Esophagus (tissue), 2 donors: ENCODE measurements around the gene TAF4. TPM values are rescaled to one million over a fixed set of nuclear protein-coding genes. Genes with fewer than 3 reads are reported as not detected.

Source experiments
- H3K27ac ChIP-seq, 2 donors: one replicate each; pipeline ENCODE4 v1.5.1; 2013; ENCODE audit warnings: low read depth in 2 of 2, mild to moderate bottlenecking in 2 of 2, inconsistent platforms in 1 of 2, low read length in 1 of 2, moderate library complexity in 1 of 2
- H3K27me3 ChIP-seq, 2 donors: one replicate each; pipeline ENCODE4 v1.6.1; 2013; ENCODE audit warnings: low read length in 2 of 2, control low read depth in 1 of 2, mild to moderate bottlenecking in 1 of 2; ENCODE audit not compliant: insufficient read depth in 2 of 2, control insufficient read depth in 1 of 2
- H3K36me3 ChIP-seq, 2 donors: one replicate each; pipeline ENCODE4 v1.6.1; 2013; ENCODE audit warnings: low read length in 1 of 2; ENCODE audit not compliant: control insufficient read depth in 2 of 2, insufficient read depth in 2 of 2
- H3K4me1 ChIP-seq, 2 donors: one replicate each; pipeline ENCODE4 v1.6.1; 2013; ENCODE audit warnings: low read length in 1 of 2; ENCODE audit not compliant: control insufficient read depth in 2 of 2, insufficient read depth in 2 of 2
- H3K4me3 ChIP-seq, 2 donors: one replicate each; pipeline ENCODE4 v1.5.1; 2013; ENCODE audit warnings: low read length in 2 of 2, mild to moderate bottlenecking in 2 of 2, low read depth in 1 of 2, moderate library complexity in 1 of 2
- H3K9me3 ChIP-seq, 2 donors: one replicate each; pipeline ENCODE4 v1.6.1; 2013; ENCODE audit warnings: mild to moderate bottlenecking in 2 of 2, low read depth in 1 of 2, low read length in 1 of 2, moderate library complexity in 1 of 2; ENCODE audit not compliant: control insufficient read depth in 2 of 2, insufficient read depth in 1 of 2
- WGBS, 2 donors: extraction: QIAGEN DNeasy Blood & Tissue Kit; methylation state at CpG; one replicate each; pipeline ENCODE4 v1.1.7; 2013; 5-methylcytosine and 5-hydroxymethylcytosine counted together
- polyA plus RNA-seq, 2 donors: library from polyadenylated mRNA; stranded (reverse); fragments of 200-250 nt; gene quantifications; one replicate each; pipeline ENCODE4 v1.2.3, GENCODE V29; 2013
- donor health status: healthy with polysubstance abuse.
- donor health status: Bipolar disorder and iron deficiency.

TAF4 gene
- polyA plus RNA-seq, 2 donors: 4.2 to 5.8 TPM

- no peak overlapping the region for H3K27ac ChIP-seq
- no peaks in the 10 kb centered on the region for H3K27me3 ChIP-seq
- no peaks in the 10 kb centered on the region for H3K36me3 ChIP-seq
- no peak overlapping the region for H3K4me3 ChIP-seq
- no peaks in the 10 kb centered on the region for H3K9me3 ChIP-seq
- no peaks in the 10 kb centered on the region for H3K4me1 ChIP-seq
- 76 to 83% methylated on average over 13 of the region's 13 CpGs for WGBS, 2 donors
Measured at GRCh38 chr20:61939691-61940360, 125.9 kb downstream of the TAF4 start.

DNA sequence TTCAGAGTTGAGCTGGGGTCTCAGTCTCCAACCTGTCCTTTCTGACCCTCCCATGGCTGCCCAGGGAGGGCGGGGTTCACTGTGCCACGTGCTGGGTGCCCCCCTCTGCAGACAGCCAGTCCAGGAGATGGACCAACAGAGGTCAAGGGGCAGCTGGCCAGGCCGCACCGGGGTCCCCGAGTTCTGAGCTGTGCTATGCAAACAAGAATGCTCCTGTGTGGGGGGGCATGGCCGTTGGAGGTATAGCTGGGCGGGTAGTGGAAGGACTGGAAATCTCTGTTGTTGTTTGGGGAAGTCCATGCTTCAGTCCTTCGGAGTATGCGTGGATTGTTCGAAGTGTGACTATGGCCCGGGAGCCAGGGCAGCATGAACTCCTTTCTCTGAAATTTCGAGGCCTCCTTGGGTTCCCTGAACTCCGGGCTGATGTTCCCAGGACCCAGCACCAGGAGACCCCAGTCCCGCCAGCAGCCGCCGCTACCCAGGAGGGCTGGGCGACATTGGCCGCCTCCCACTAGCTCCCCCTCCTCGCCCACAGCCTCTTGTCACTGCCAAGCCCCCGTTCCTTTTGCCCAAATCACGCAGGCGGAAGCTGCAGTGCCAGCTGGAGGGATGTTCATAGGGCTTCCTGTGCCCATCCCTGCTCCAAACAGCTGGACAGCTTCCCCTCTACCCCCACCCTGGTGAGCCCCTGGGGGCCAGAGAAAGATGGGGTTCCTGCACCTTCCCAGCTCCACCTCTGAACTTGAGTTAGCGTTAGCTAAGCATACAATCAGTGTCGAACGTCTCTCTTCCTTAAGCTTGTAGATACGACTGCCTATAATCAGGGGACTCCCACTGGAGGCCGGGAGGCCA, 126.6 kb downstream of the TAF4 start:
- Histone ChIP-seq H3K9me3 (no peaks in the 10 kb centered on the region), H3K27ac (no peak overlapping the region), H3K27me3 (no peaks in the 10 kb centered on the region), H3K4me1 (no peaks in the 10 kb centered on the region), H3K36me3 (no peaks in the 10 kb centered on the region), H3K4me3 (no peak overlapping the region)
- WGBS, 2 donors: 72 to 75% methylated on average over 27 of the region's 27 CpGs

DNA sequence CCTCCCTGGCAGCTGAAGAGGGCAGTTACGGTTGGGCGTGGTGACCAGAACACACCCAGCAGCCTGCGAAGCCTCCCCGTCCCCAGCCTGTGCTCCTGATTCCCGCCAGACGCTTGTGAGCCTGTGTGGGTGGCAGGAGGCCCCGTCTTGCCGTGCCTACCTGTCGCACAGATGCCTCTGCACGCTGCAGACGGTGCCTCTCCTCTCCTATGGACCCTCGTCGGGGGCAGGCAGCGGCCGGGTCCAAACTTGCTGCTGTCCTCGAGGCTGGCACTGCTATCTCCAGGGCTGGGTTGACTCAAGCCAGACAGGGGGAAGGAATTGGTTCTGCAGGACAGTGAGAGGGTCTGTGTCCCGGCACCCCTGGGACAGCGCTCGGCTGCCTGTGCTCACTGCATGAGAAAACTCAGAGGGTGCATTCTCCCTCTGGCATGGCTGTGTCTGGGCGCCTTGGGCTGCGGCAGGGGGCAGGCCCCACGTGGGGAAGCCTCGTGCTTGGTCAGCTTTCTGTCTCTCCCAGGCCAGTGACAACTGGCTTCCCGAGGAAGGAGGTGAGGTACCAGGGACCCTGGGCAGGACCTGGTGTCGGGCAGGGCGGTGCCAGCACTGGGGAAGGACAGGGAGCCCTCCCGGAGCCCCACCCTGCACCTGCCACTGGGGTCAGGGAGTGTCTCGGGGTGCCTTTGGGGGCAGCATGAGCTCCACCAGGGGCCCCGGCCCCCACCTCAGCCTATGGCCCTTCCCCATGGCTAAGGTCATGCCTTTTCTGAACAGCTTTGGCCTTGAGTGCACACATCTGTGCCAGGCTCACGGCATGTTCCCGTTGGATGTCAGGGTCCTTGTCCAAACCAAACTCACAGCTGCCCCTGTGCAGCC, 127.5 kb downstream of the TAF4 start:
- Histone ChIP-seq H3K27me3 (no peaks in the 10 kb centered on the region), H3K4me1 (no peaks in the 10 kb centered on the region), H3K4me3 (no peak overlapping the region), H3K9me3 (no peaks in the 10 kb centered on the region), H3K36me3 (no peaks in the 10 kb centered on the region), H3K27ac (no peak overlapping the region)
- WGBS, 2 donors: 70 to 75% methylated on average over 31 of the region's 31 CpGs

DNA sequence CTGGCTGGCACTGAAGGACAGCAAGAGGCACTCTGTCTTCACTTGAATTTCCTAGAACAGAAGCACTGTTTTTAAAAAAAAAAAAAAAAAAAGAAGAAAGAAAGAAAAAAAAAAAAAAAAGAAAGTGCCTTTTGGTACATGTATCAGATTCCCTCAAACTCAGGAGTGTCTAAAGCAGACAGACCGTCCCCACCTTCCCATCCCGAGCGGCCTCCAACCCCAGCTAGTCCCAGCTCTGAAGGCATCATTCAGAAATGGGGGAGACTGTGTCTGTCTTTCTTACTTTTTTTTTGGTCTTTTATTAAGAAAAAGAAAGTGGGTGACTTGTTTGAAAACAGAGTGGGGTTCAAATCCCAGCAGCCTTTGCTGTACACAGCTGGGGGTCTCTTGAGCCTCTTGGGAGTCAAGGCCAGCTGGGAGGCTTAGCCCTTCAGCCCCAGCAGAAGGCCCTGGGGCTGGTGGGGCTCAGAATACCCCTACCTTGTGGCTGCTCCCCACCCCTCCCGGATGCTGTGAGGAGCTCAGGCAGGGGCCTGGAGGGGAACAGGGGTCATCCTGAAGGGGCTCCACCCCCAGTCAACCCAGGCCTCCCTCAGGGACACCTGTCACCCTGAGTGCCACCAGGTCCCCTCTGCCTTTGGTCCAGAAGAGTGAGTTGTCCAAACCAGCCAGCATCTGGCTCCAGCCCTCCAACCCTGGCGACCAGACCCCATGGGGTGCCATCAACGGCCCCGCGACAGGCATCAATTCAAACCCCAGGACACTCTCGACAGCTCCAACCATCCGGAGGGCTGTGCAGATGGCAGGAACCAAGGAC, 128.3 kb downstream of the TAF4 start:
- Histone ChIP-seq H3K4me1 (no peaks in the 10 kb centered on the region), H3K4me3 (no peak overlapping the region), H3K9me3 (no peaks in the 10 kb centered on the region), H3K27ac (no peak overlapping the region), H3K36me3 (no peaks in the 10 kb centered on the region), H3K27me3 (no peaks in the 10 kb centered on the region)
- 71 to 76% methylated on average over 10 of the region's 10 CpGs for WGBS, 2 donors

DNA sequence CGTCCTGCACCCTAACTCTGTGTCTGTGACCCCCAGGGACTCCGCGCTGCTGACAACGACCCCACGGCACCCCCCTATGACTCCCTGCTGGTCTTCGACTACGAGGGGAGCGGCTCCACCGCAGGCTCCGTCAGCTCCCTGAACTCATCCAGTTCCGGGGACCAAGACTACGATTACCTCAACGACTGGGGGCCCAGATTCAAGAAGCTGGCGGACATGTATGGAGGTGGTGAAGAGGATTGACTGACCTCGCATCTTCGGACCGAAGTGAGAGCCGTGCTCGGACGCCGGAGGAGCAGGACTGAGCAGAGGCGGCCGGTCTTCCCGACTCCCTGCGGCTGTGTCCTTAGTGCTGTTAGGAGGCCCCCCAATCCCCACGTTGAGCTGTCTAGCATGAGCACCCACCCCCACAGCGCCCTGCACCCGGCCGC, 129.0 kb downstream of the TAF4 start:
- WGBS, 2 donors: 86 to 87% methylated on average over 29 of the region's 29 CpGs
- H3K27me3 ChIP-seq: no peaks in the 10 kb centered on the region
- no peaks in the 10 kb centered on the region for H3K4me1 ChIP-seq

DNA sequence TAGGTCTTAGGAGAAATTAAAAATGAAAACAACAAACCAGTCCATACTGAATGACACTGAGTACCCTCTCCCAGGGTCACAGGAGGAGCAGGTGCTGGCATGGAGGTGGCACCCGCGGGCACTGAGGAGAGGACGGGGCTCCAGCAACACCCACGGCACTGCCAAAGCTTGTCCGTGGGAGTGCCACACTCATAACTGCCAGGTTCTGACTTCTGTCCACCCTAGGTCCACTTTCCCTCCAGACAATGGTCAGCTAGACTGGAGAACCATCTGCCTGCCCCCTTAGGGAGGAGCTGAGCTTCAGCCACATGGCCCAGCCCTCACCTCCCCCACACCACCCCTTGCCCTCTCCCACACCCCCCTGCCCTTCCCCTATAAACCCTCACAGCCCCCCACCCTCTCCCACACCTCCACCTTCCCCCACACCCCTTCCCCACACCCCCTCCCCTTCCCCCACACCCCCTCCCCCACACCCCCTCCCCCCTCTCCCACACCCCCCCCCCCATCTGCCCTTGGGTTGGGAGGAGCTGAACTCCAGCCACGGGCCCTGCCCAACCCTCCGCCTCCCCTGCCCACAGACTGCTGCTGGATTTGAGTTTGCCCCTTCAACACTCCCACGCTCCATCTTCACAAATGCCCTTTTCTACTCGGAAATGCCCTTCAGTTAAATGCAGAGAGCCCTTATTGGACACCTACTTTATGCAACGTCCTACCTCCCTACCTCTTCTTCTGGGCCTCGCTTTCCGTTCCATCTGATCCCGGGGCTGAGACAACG, 129.6 kb downstream of the TAF4 start:
- H3K27ac ChIP-seq: no peak overlapping the region
- no peaks in the 10 kb centered on the region for H3K27me3 ChIP-seq
- 82 to 85% methylated on average over 12 to 14 of the region's 14 CpGs for WGBS, 2 donors
- H3K9me3 ChIP-seq: no peaks in the 10 kb centered on the region
- H3K4me3 ChIP-seq: no peak overlapping the region
- no peaks in the 10 kb centered on the region for H3K4me1 ChIP-seq
- H3K36me3 ChIP-seq: no peaks in the 10 kb centered on the region

More for the DNA sequence above, 129.0 kb downstream of the TAF4 start:
- no peak overlapping the region for H3K4me3 ChIP-seq
- no peak overlapping the region for H3K27ac ChIP-seq
- no peaks in the 10 kb centered on the region for H3K36me3 ChIP-seq
- no peaks in the 10 kb centered on the region for H3K9me3 ChIP-seq

DNA sequence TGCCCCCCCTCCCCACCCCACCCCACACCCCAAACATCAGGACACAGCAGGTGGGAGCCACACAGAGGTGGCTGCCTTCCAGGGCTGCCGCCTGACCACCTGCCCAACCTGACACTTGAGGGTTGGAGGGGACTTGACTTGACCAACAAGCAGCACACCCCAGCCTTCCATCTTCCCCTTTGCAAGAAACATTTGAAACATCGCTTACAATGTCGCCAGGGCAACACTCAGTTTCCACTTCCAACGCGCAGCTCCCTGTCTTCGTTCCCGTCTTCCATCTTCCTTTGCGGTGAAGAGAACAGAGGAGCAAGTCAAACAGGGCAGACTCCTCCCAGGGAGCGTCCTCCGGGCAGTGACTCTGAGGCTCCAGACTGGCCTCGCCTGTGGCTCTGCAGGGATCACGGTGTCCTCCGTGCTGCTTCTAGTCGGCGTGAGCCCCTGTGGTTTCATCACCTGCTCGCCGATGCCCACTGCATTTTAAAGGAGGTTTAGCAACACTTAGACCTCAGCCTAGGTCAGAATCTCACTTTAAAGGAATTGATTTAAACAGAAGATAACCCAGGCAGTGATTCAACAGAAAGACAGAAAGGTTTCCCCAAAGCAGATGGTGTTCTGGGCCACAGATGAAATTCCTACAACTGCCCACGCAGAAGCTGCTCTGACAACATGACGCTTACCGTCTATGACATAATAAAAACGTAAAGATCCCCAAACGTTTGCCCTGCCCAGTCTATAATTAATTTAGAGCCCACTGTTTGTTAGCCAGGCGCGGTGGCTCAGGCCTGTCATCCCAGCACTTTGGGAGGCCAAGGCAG, 130.8 kb downstream of the TAF4 start:
- Histone ChIP-seq H3K9me3 (no peaks in the 10 kb centered on the region), H3K27me3 (no peaks in the 10 kb centered on the region), H3K4me3 (no peak overlapping the region), H3K4me1 (no peaks in the 10 kb centered on the region), H3K36me3 (no peaks in the 10 kb centered on the region), H3K27ac (no peak overlapping the region)
- WGBS, 2 donors: 49 to 57% methylated on average over 24 of the region's 24 CpGs
